ENCODE measurements around the gene ZNF444. TPM values are rescaled to one million over a fixed set of nuclear protein-coding genes. Genes with fewer than 3 reads are reported as not detected.
"Not testable (repeated sequence)": the region's sequence is repeated elsewhere in the genome, so short reads cannot be mapped to it uniquely, and the experiment has no call there.

Gene ZNF444
- polyA plus RNA-seq, 1 donor (not counting 4 experiments of a cell fraction or from before 2014, with no cell fraction given): 9.1 TPM

DNA sequence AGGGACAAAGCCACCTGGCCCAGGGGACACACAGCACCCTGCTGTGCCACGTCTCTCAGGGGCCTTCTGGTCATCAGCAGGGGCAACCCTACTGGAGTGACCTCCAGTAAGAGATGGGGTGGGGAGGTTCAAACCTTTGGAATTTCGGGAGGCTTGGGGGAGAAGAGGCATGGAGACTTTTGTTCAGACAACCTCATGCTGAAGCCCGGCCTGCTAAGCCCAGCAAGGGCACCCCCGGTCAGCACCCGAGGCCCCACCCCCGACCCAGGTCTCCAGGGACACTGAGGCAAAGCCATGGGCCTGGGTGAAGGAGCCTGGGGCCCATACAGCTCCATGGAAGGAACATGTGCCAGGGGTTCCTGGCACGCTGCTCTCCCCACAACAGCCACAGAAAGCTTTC lies 43.3 kb upstream of the ZNF444 start:
- peaks cover 3% of the 10 kb centered on the region for H4K20me1 ChIP-seq (ENCODE audit: control insufficient read depth, extremely low read depth, insufficient read depth, low read length)
- no peak overlapping the region for H3K27ac ChIP-seq (ENCODE audit: control insufficient read depth, insufficient read depth, low read length)
- FAIRE-seq (no peak), DNase-seq (ENCODE audit: low read depth, low spot score) (no peak)
- no peaks in the 10 kb centered on the region for H3K9me3 ChIP-seq (ENCODE audit: control insufficient read depth, low read depth, low read length)
- H3K79me2 ChIP-seq (ENCODE audit: control insufficient read depth, insufficient read depth, low read length): peaks cover 52% of the 10 kb centered on the region
- dilution Hi-C loops (cut with MboI; ENCODE audit: extremely low pct_ligation_motif_present, low sequenced_read_pairs): no loop called here
- no peak overlapping the region for H3K4me3 ChIP-seq (ENCODE audit: control insufficient read depth in 2 of 3, extremely low read depth in 1 of 3, insufficient read depth in 2 of 3, low read depth in 1 of 3, low read length in 3 of 3)
- no peaks in the 10 kb centered on the region for H3K4me1 ChIP-seq (ENCODE audit: control insufficient read depth, extremely low read depth, insufficient read depth, low read length)
- no peaks in the 10 kb centered on the region for H3K27me3 ChIP-seq (ENCODE audit: control insufficient read depth, extremely low read depth, insufficient read depth, low read length)
- TF ChIP-seq, protein P1, sequence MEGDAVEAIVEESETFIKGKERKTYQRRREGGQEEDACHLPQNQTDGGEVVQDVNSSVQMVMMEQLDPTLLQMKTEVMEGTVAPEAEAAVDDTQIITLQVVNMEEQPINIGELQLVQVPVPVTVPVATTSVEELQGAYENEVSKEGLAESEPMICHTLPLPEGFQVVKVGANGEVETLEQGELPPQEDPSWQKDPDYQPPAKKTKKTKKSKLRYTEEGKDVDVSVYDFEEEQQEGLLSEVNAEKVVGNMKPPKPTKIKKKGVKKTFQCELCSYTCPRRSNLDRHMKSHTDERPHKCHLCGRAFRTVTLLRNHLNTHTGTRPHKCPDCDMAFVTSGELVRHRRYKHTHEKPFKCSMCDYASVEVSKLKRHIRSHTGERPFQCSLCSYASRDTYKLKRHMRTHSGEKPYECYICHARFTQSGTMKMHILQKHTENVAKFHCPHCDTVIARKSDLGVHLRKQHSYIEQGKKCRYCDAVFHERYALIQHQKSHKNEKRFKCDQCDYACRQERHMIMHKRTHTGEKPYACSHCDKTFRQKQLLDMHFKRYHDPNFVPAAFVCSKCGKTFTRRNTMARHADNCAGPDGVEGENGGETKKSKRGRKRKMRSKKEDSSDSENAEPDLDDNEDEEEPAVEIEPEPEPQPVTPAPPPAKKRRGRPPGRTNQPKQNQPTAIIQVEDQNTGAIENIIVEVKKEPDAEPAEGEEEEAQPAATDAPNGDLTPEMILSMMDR (optimal IDR thresholded peaks at IDR 0.05 in 1 of 3, IDR thresholded peaks at IDR 0.05 in 1 of 3, conservative IDR thresholded peaks at IDR 0.05 in 1 of 3; ENCODE audit: extremely low read depth in 1 of 3, insufficient read depth in 2 of 3, low read length in 3 of 3): no peak
- no peak for TF ChIP-seq EZH2 (IDR thresholded peaks at IDR 0.05; ENCODE audit: low read length)
- no peak overlapping the region for H3K9ac ChIP-seq (ENCODE audit: control insufficient read depth, extremely low read depth, insufficient read depth, low read length)
- no peaks in the 10 kb centered on the region for H3K9me1 ChIP-seq (ENCODE audit: control insufficient read depth, extremely low read depth, insufficient read depth, low read length)
- H3K4me2 ChIP-seq (ENCODE audit: control insufficient read depth, extremely low read depth, insufficient read depth, low read depth, low read length): no peak overlapping the region
- no peak overlapping the region for H2AFZ ChIP-seq (ENCODE audit: control insufficient read depth, low read length)
- H3K36me3 ChIP-seq (ENCODE audit: control insufficient read depth in 2 of 2, extremely low read depth in 1 of 2, insufficient read depth in 2 of 2, low read length in 2 of 2): peaks cover 12 to 18% of the 10 kb centered on the region in 2 experiments

DNA sequence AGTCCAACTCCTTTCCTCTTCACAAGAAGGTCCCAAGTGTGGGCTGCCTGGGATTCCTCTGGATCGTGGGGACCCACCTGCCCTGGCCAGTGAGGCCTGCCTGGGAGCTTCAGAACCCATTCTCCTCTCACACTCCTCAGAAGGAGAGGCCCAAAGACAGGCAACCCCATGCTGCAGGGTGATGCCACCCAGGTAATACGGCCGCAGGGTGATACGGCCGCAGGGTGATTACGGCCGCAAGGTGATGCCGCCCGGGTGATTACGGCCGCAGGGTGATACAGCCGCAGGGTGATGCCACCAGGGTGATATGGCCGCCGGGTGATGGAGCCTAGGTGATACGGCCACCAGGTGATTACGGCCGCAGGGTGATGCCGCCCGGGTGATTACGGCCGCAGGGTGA lies 42.9 kb upstream of the ZNF444 start:
- H3K9me1 ChIP-seq (ENCODE audit: control insufficient read depth, extremely low read depth, insufficient read depth, low read length); H3K4me1 ChIP-seq (ENCODE audit: control insufficient read depth, extremely low read depth, insufficient read depth, low read length); DNase-seq (ENCODE audit: low read depth, low spot score); dilution Hi-C loops (cut with MboI; ENCODE audit: extremely low pct_ligation_motif_present, low sequenced_read_pairs); H3K9ac ChIP-seq (ENCODE audit: control insufficient read depth, extremely low read depth, insufficient read depth, low read length); H3K27me3 ChIP-seq (ENCODE audit: control insufficient read depth, extremely low read depth, insufficient read depth, low read length); H3K27ac ChIP-seq (ENCODE audit: control insufficient read depth, insufficient read depth, low read length); H2AFZ ChIP-seq (ENCODE audit: control insufficient read depth, low read length); H4K20me1 ChIP-seq (ENCODE audit: control insufficient read depth, extremely low read depth, insufficient read depth, low read length); H3K4me2 ChIP-seq (ENCODE audit: control insufficient read depth, extremely low read depth, insufficient read depth, low read depth, low read length); FAIRE-seq; H3K4me3 ChIP-seq (ENCODE audit: control insufficient read depth in 2 of 3, extremely low read depth in 1 of 3, insufficient read depth in 2 of 3, low read depth in 1 of 3, low read length in 3 of 3); H3K9me3 ChIP-seq (ENCODE audit: control insufficient read depth, low read depth, low read length): not testable (repeated sequence)
- peaks cover 52% of the 10 kb centered on the region for H3K79me2 ChIP-seq (ENCODE audit: control insufficient read depth, insufficient read depth, low read length)
- H3K36me3 ChIP-seq (ENCODE audit: control insufficient read depth in 2 of 2, extremely low read depth in 1 of 2, insufficient read depth in 2 of 2, low read length in 2 of 2): peaks cover 11 to 19% of the 10 kb centered on the region in 2 experiments

Measured in keratinocyte (primary cell).